ENCODE results near the gene SLC29A1. TPM values are rescaled to one million over a fixed set of nuclear protein-coding genes. Genes with fewer than 3 reads are reported as not detected.

SLC29A1 gene
- total RNA-seq, 1 donor from 2014 or later, result 17.3 TPM

DNA sequence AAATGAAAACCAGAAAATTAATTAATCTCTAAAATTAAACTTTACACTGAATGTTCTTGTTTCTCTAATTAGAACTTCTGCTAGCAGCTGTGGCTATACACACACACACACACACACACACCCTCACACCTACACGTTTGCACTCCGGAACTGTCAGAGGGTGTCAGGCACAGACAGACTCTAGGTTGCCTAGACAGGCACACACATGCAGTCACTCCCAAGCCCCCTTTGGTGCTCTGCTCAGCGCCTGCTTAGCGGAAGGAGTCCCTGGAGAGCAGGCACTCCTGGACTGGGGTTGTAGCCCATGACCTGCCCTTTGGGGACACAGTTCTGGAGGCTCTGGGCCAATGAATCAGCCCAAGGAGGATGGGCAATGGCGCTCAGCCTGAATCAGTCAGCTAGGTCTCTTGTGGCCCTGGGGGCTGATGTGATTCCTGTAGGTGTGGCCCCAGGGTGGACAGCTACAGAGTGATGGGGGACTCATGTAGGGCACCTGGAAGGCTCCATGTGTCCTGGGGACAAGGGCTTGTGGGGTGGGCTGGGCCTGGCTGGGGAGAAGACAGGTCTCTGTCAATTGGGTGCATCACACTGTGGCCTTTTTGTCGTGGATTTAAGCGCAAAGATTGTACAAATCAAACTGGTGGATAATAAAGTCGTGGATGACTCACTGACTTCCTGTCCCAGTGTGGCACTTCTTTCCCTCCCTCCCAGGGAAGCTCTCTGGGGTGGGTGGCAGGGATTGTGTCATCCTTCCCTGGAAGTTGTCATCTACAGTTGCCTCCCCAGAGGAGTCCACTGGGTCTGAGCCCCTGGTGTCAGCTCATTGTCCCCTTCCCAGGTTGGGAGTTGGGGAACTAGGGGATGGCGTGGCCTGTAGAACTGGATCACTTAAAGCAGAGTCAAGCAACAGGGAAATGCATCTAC is 55.6 kb downstream of the SLC29A1 start:
- ATAC-seq (ENCODE audit: low read depth), result no peak
- DNase-seq, result no peak
- intact Hi-C loops (cut with micrococcal nuclease), result no loop called here
- TF ChIP-seq, protein P1, sequence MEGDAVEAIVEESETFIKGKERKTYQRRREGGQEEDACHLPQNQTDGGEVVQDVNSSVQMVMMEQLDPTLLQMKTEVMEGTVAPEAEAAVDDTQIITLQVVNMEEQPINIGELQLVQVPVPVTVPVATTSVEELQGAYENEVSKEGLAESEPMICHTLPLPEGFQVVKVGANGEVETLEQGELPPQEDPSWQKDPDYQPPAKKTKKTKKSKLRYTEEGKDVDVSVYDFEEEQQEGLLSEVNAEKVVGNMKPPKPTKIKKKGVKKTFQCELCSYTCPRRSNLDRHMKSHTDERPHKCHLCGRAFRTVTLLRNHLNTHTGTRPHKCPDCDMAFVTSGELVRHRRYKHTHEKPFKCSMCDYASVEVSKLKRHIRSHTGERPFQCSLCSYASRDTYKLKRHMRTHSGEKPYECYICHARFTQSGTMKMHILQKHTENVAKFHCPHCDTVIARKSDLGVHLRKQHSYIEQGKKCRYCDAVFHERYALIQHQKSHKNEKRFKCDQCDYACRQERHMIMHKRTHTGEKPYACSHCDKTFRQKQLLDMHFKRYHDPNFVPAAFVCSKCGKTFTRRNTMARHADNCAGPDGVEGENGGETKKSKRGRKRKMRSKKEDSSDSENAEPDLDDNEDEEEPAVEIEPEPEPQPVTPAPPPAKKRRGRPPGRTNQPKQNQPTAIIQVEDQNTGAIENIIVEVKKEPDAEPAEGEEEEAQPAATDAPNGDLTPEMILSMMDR (IDR thresholded peaks at IDR 0.05), result no peak
- H3K27me3 Mint-ChIP-seq, result peaks cover 51% of the 10 kb centered on the region
- H3K4me1 Mint-ChIP-seq, result no peaks in the 10 kb centered on the region
- ChIA-PET POLR2A (no interaction called here), CTCF (no interaction called here)
- no peaks in the 10 kb centered on the region for H3K36me3 Mint-ChIP-seq (ENCODE audit: low read depth)
- no peak overlapping the region for H3K4me3 Mint-ChIP-seq
- H3K9me3 Mint-ChIP-seq, result no peaks in the 10 kb centered on the region
- no peak overlapping the region for H3K27ac Mint-ChIP-seq

Other genes starting within 250 kb of the SLC29A1 start
- 40.5 and 45.5 TPM in 2 replicates for gene MRPL14, start 96.1 kb upstream of the SLC29A1 start, total RNA-seq
- gene TMEM63B, start 96.0 kb upstream of the SLC29A1 start, total RNA-seq, result 12.3 and 13.9 TPM in 2 replicates
- gene CAPN11, start 64.8 kb upstream of the SLC29A1 start, total RNA-seq, result not detected in 2 replicates
- not detected in 2 replicates for gene MYMX, start 6.7 kb upstream of the SLC29A1 start, total RNA-seq
- gene HSP90AB1, start 23.5 kb downstream of the SLC29A1 start, total RNA-seq, result 1,222 and 1,311 TPM in 2 replicates
- gene SLC35B2, start 33.9 kb downstream of the SLC29A1 start, total RNA-seq, result 27.0 and 29.1 TPM in 2 replicates
- gene NFKBIE, start 42.0 kb downstream of the SLC29A1 start, total RNA-seq, result 94.7 and 99.2 TPM in 2 replicates
- gene TMEM151B, start 46.9 kb downstream of the SLC29A1 start, total RNA-seq, result 0.10 TPM in 1 of 2 replicates, not detected in the other
- 19.1 and 22.4 TPM in 2 replicates for gene AARS2, start 89.8 kb downstream of the SLC29A1 start, total RNA-seq
- not detected in 2 replicates for gene SPATS1, start 119.1 kb downstream of the SLC29A1 start, total RNA-seq
- gene CDC5L, start 164.1 kb downstream of the SLC29A1 start, total RNA-seq, result 20.0 and 20.2 TPM in 2 replicates

Measured in activated B cell treated with CpG ODN at 0.5 μM for 24 hours (primary cell).